ENCODE results near the gene CHGA.

Gene CHGA

DNA sequence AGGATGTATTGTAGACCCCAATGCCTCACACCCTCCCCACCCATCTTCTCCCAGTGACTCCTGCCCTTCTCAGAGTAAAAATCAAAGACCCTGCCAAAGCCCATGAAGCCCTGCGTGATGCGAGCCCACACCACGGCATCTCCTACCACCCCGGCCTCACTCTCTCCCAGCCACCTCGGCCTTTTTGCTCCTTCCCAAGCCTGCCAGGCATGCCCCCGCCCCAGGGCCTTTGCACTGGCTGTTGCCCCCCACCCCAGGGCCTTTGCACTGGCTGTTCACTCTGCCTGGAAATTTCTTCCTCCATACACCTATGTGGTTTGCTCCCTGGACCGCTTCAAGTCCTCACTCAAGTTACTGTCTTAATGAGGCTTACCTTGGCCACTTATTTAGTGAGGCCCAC, 5.0 kb upstream of the CHGA start:
- Mint-ChIP-seq H3K27ac (no peak overlapping the region), H3K27me3 (ENCODE audit: low read depth) (peaks cover 12% of the 10 kb centered on the region), H3K4me3 (no peak overlapping the region), H3K9me3 (no peaks in the 10 kb centered on the region), H3K36me3 (ENCODE audit: low read depth) (no peaks in the 10 kb centered on the region), H3K4me1 (ENCODE audit: low read depth) (no peaks in the 10 kb centered on the region)

DNA sequence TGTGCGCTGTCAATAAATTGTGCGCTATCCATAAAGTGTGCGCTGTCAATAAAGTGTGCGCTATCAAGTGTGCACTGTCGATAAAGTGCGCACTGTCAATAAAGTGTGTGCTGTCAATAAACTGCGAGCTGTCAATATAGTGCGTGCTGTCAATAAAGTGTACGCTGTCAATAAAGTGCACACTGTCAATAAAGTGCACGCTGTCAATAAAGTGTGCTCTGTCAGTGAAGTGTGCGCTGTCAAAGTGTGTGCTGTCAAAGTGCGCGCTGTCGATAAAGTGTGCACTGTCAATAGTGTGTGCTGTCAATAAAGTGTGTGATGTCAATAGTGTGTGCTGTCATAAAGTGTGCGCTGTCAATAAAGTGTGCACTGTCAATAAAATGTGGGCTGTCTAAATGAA, 2.9 kb upstream of the CHGA start:
- Mint-ChIP-seq H3K9me3 (no peaks in the 10 kb centered on the region), H3K27me3 (ENCODE audit: low read depth) (peaks cover 17% of the 10 kb centered on the region), H3K4me3 (no peak overlapping the region), H3K36me3 (ENCODE audit: low read depth) (no peaks in the 10 kb centered on the region), H3K4me1 (ENCODE audit: low read depth) (no peaks in the 10 kb centered on the region), H3K27ac (no peak overlapping the region)

DNA sequence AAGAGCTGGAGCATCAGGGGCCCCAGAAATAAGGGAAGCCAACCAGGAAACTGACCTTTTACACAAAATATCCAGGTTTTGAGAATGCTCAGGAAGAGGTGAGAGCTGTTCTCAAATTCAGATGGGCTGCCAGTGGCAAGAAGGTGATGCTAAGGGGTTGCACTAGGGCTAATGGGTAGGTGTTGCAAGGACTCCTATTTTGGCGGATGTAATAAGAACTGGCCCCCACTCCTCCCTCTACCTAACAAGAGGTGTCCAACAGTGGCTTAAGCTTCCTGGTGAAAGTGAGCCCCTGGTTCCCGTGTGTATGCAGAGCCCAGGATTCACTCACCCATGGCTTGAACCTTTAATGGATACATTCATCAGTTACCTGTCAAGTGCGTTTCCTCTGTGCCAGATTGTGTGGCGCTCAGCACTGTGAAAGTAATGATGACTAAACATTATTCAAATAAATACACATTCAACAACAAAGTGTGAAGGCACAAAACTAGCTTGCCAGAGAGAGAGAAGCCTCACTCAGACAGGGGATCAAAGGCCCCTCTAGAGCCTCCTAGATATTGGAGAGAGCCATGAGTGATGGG, 705 bp upstream of the CHGA start:
- Mint-ChIP-seq H3K4me1 (ENCODE audit: low read depth) (no peaks in the 10 kb centered on the region), H3K27ac (no peak overlapping the region), H3K36me3 (ENCODE audit: low read depth) (no peaks in the 10 kb centered on the region), H3K4me3 (no peak overlapping the region), H3K27me3 (ENCODE audit: low read depth) (peaks cover 19% of the 10 kb centered on the region), H3K9me3 (no peaks in the 10 kb centered on the region)

DNA sequence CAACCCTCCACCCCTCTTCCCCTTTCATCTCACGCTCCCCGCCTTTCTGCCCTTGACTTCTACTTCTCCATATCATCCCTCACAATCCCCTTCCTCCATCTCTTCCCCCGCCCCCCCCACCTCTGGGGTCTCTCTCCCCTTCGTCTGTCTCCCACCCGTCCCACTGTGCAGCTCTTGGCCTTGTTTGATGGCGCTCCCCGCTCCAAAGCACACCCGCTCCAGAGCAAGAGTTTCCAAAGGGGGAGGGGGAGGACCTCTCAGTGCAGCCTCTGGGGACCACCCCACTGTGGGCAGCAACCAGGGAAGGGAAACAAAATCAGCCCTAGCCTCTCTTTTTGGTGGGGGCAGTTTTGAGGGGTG, 774 bp downstream of the CHGA start:
- H3K9me3 Mint-ChIP-seq, result no peaks in the 10 kb centered on the region

DNA sequence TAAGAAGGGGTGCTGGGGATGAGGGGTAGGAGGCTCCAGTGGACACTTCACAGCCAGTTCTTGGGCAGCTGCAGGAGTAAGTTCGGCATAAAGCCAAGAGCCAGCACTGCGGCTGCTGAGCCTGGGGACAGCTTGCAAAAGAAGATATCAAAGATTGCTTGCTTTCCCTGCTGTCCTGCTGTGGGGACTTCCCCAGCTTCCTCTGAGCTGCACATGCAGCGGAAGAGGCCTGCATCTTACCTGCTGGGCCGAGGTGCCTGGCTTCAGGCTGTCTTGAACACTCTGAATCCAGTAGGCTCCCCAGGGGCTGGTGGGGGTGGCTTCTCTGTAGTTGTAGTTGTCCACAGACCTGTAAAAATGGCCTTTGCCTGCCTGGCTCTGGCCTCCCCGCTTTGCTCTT, 1.3 kb downstream of the CHGA start:
- Mint-ChIP-seq H3K27me3 (ENCODE audit: low read depth) (peaks cover 19% of the 10 kb centered on the region), H3K4me3 (no peak overlapping the region), H3K9me3 (no peaks in the 10 kb centered on the region), H3K27ac (no peak overlapping the region), H3K36me3 (ENCODE audit: low read depth) (no peaks in the 10 kb centered on the region), H3K4me1 (ENCODE audit: low read depth) (no peaks in the 10 kb centered on the region)

More for the DNA sequence above, 774 bp downstream of the CHGA start:
- no peak overlapping the region for H3K4me3 Mint-ChIP-seq
- H3K36me3 Mint-ChIP-seq (ENCODE audit: low read depth), result no peaks in the 10 kb centered on the region
- H3K27me3 Mint-ChIP-seq (ENCODE audit: low read depth), result peaks cover 19% of the 10 kb centered on the region
- no peaks in the 10 kb centered on the region for H3K4me1 Mint-ChIP-seq (ENCODE audit: low read depth)
- no peak overlapping the region for H3K27ac Mint-ChIP-seq

DNA sequence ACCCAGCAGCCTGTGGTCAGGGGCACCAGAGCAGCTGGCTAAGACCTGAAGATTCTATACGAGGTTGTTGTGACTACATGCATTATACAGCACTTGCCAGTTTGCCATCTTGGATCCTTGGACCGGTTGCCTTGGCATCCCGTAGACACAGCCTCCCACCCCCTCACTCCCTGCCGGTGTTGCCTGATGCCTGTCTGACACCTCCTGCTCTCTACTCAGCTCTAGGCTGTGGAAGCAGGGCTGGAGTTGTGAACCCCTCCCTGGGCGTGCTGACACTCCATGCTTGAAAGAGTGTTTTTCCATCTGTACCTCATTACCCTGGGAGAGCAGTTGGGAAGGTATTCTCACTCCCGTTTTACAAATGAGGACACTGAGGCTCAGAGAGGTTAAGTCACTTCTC, 2.5 kb downstream of the CHGA start:
- no peaks in the 10 kb centered on the region for H3K36me3 Mint-ChIP-seq (ENCODE audit: low read depth)
- no peaks in the 10 kb centered on the region for H3K9me3 Mint-ChIP-seq
- no peak overlapping the region for H3K27ac Mint-ChIP-seq
- H3K4me3 Mint-ChIP-seq, result no peak overlapping the region
- H3K4me1 Mint-ChIP-seq (ENCODE audit: low read depth), result no peaks in the 10 kb centered on the region
- H3K27me3 Mint-ChIP-seq (ENCODE audit: low read depth), result peaks cover 19% of the 10 kb centered on the region

DNA sequence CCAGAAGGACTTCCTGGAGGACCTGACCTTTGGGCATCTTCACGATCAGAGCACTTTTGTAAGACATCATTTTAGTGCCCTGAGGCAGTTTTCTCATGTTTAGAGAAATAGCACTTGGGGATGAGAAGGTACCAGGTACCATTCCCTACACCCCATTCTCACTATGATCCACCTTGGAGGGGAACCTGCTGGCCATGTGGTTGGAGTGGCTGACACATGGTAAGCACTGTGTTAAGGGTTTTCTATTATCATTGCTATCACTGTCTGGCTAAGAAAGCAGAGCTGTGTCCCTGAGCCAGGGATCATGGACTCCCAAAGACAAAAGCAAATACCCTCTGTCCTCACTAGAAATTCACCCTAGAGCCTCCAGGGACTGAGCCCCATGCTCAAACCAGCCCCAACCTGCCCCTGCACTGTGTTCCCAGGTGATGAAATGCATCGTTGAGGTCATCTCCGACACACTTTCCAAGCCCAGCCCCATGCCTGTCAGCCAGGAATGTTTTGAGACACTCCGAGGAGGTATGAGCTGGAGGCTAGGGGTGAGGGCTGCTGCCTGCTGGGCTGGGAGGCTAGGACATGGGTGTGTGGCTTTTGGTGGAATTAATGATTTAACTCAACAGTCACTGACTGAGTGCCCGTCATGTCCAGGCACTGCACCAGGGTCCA, 3.4 kb downstream of the CHGA start:
- no peak overlapping the region for H3K4me3 Mint-ChIP-seq
- H3K36me3 Mint-ChIP-seq (ENCODE audit: low read depth), result no peaks in the 10 kb centered on the region
- H3K27ac Mint-ChIP-seq, result no peak overlapping the region
- no peaks in the 10 kb centered on the region for H3K9me3 Mint-ChIP-seq
- H3K4me1 Mint-ChIP-seq (ENCODE audit: low read depth), result no peaks in the 10 kb centered on the region
- peaks cover 19% of the 10 kb centered on the region for H3K27me3 Mint-ChIP-seq (ENCODE audit: low read depth)

DNA sequence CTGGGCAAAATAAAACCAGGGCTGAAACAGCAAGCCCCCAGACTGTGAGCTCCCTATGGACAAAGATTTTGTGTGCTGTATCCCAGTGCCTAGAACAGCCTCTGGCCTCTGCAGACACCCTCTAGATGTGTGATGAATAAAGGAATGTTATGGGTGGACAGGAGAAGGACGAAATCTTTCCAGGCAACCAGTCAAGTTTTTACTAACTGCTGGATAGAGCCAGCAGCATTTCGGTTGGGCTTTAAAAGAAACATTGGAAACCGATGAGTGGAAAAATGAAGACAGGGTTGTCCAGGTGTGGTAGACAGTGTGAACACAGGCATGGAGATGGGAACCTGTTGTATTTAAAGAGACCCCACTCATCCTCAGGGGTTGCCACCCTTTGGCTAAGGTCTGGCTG, 4.0 kb downstream of the CHGA start:
- H3K27ac Mint-ChIP-seq, result no peak overlapping the region
- H3K27me3 Mint-ChIP-seq (ENCODE audit: low read depth), result peaks cover 16% of the 10 kb centered on the region
- H3K4me1 Mint-ChIP-seq (ENCODE audit: low read depth), result no peaks in the 10 kb centered on the region
- no peaks in the 10 kb centered on the region for H3K36me3 Mint-ChIP-seq (ENCODE audit: low read depth)
- no peak overlapping the region for H3K4me3 Mint-ChIP-seq
- H3K9me3 Mint-ChIP-seq, result no peaks in the 10 kb centered on the region

DNA sequence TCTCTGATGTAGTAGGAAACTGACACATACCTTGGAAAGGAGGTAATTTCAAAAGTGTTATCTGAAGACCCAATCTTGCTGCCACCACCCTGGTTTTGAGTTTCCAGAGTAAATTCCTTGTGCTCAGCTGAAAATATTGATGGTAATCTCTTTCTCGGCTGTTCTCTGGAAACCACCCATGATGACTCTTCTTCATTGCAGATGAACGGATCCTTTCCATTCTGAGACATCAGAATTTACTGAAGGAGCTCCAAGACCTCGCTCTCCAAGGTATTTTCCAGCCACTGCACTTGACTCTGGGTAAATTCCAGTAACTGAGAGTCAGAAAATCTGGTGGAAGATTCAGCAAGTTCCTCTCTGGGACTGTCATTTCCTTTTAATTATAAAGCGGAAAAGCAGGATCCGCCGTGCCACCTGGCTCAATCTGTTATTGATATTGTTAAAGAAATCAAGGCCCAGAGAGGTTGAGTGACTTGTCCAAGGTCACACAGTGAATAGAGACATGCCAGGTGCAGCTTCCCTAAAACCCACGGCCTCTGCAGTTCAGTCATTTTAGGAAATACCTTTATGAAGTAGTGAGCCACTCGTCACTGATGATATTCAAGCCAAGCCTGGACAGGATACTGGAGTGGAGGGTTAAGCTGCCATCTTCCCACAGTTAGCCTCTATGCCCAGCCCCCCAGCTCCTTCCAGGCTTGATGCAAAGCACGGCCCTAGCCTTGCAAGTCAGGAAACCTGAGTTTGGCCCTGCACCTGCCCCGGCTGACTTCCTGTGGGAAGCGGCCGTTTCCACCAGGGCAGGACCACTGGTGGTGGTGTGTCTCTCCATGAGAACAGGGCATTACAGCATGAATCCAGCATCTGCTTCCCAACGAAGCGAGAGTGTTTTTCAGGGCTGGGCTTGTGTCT, 4.7 kb downstream of the CHGA start:
- no peak overlapping the region for H3K27ac Mint-ChIP-seq
- no peaks in the 10 kb centered on the region for H3K4me1 Mint-ChIP-seq (ENCODE audit: low read depth)

DNA sequence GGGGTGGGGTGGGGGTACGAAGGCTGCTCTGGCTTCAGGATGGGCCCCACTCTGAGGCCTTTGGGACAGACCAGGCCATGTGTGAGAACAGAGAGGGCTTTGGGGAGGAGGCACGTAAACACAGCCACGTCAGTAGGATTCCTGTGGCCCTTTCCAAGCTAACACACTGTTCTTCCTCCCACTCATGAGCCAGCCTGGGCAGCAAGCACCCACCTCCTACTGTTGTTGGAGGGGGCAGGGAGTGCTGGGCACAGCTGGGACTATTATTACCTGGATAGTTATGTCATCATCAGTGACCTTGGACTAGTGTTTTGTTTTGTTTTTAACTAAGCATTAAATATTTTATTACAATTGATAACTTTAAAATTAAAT, 5.3 kb downstream of the CHGA start:
- Mint-ChIP-seq H3K4me1 (ENCODE audit: low read depth) (no peaks in the 10 kb centered on the region), H3K36me3 (ENCODE audit: low read depth) (no peaks in the 10 kb centered on the region), H3K27ac (no peak overlapping the region), H3K27me3 (ENCODE audit: low read depth) (peaks cover 7% of the 10 kb centered on the region), H3K4me3 (no peak overlapping the region), H3K9me3 (no peaks in the 10 kb centered on the region)

More for the DNA sequence above, 4.7 kb downstream of the CHGA start:
- H3K9me3 Mint-ChIP-seq, result no peaks in the 10 kb centered on the region
- no peaks in the 10 kb centered on the region for H3K36me3 Mint-ChIP-seq (ENCODE audit: low read depth)
- peaks cover 9% of the 10 kb centered on the region for H3K27me3 Mint-ChIP-seq (ENCODE audit: low read depth)
- H3K4me3 Mint-ChIP-seq, result no peak overlapping the region

DNA sequence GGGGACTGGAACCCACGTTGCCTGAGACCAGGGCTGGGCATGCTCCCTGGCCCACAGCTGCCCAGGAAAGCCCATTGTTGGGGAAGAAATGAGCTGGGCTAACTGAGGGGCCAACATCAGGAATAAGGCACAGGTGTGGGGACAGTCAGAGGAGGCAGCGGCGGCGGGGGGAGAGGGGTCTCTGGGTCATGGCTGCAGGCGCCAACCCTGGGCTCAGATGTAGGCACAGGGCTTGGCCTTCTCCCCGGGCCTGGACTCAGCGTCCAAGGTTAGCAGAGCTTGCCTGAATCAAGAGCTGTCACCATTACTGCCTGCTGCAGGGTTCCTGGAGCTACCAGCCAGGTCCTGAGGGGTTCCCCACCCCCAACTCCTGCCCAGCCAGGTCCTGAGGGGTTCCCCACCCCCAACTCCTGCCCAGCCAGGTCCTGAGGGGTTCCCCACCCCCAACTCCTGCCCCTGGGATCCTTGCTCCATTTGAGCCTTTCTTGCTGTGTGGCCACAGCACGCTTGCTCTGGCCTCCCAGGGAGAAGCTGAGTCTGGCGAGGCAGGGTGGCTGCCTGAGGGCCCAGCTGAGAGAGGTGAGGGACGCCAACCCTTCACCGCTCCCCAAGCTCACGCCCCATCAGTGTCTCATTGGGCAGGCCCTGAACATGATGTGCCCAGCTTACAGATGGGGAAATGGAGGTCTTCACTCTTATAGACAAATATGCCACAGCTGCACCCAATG, 6.2 kb downstream of the CHGA start:
- no peaks in the 10 kb centered on the region for H3K4me1 Mint-ChIP-seq (ENCODE audit: low read depth)
- H3K27me3 Mint-ChIP-seq (ENCODE audit: low read depth), result peaks cover 7% of the 10 kb centered on the region
- H3K4me3 Mint-ChIP-seq, result no peak overlapping the region

DNA sequence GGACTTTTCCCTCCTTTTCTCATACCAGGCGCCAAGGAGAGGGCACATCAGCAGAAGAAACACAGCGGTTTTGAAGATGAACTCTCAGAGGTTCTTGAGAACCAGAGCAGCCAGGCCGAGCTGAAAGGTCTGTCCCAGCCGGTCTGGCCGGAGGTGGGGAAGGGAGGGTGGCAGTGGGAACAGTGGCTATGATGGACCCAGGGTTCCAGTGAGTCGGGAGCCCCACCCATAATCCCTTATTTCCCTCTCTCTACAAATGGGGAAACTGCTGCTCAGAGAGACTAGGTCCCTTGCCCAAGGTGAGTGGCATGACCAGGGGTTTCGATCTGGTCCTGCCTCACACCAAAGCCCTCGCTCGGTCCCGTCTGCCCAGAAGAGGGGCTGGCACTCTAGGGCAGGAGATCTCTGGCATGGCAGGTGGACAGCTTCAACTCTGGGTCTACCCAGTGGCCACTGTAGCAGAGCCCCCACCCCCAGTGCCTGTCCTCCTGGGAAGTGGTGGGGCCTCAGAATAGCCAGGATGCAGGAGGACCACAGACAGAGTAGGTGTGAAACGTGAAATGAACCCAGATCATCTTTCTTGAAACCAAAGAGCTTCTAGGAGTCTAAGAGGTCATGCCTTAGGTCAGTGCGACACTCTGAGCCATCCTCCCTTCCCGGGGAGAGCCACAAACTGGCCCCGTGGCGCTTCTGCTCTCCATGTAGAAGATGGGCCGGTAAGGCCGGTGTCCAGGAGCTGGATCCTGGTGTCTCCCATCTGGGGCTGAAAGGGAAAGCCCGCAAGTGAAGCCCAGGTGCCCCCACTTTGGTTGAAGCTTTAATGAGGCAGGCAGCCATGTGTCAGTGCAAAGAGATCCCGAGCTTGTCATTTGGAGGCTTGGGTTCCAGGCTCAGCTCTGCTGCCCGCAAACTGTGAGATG, 7.0 kb downstream of the CHGA start:
- Mint-ChIP-seq H3K4me3 (no peak overlapping the region), H3K27me3 (ENCODE audit: low read depth) (peaks cover 2% of the 10 kb centered on the region), H3K27ac (no peak overlapping the region), H3K9me3 (no peaks in the 10 kb centered on the region), H3K4me1 (ENCODE audit: low read depth) (no peaks in the 10 kb centered on the region), H3K36me3 (ENCODE audit: low read depth) (no peaks in the 10 kb centered on the region)

More for the DNA sequence above, 6.2 kb downstream of the CHGA start:
- no peaks in the 10 kb centered on the region for H3K36me3 Mint-ChIP-seq (ENCODE audit: low read depth)
- no peak overlapping the region for H3K27ac Mint-ChIP-seq
- H3K9me3 Mint-ChIP-seq, result no peaks in the 10 kb centered on the region

DNA sequence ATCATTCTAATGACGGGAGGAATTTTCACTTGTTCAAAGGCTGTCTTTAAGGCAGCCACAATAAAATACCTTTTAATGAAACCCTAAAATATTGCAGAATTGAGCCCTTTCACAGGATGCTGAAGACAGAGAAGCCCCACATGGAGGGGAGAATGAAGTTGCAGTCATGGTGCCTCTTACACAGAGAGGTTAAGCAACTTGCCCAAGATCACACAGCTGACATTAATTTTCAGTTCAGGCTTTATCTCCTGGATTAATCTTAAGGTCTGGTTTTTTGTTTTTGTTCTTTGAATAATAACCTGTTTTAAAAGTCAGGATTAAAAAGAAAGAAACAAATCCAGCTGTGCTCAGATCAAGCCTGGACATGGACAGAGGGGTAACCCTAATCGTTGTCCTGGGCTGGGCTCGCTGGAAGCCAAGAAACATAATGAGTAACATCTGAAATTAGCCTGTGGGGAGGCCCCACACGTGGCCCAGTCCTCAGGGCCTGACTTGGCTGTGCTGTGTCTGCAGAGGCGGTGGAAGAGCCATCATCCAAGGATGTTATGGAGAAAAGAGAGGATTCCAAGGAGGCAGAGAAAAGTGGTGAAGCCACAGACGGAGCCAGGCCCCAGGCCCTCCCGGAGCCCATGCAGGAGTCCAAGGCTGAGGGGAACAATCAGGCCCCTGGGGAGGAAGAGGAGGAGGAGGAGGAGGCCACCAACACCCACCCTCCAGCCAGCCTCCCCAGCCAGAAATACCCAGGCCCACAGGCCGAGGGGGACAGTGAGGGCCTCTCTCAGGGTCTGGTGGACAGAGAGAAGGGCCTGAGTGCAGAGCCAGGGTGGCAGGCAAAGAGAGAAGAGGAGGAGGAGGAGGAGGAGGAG, 8.0 kb downstream of the CHGA start:
- Mint-ChIP-seq H3K27me3 (ENCODE audit: low read depth) (no peaks in the 10 kb centered on the region), H3K36me3 (ENCODE audit: low read depth) (no peaks in the 10 kb centered on the region), H3K4me3 (no peak overlapping the region), H3K27ac (no peak overlapping the region), H3K4me1 (ENCODE audit: low read depth) (no peaks in the 10 kb centered on the region), H3K9me3 (no peaks in the 10 kb centered on the region)

Data from T-helper 1 cell treated with Interleukin-12 subunit alpha and Interleukin-12 subunit beta and Interleukin-4 antibody, amounts not matched to agents 30 μg/mL and 1 μg/mL, for 36 hours (primary cell).